HG03135 (cell line): ENCODE measurements around the gene PSMA4.
"Not testable (repeated sequence)": the region's sequence is repeated elsewhere in the genome, so short reads cannot be mapped to it uniquely, and the experiment has no call there.

Experiments used
- ATAC-seq: cut with Tn5 transposase; IDR thresholded peaks from one replicate; pipeline ENCODE4 v1.9.1; 2021; ENCODE audit warnings: mild to moderate bottlenecking, moderate library complexity; ENCODE audit not compliant: unreplicated experiment

PSMA4 gene

DNA sequence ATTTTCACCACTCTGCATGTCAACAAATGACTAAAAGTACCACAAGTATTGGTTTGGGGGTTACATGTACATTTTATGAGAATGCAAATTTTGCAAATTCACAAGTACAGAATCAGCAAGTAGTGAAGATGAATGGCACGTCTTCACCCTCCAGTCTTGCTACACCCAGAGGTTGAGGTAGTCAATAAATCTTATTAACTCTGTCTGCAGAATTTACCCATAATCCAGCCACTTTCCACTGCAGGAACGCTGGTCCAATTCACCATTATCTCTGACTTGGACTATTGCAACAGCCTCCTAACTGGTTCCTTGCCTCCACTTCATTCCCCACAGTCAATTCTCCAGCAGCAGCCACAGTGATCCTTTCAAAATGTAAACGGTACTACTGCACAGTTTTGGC, 10.6 kb downstream of the PSMA4 start:
- no peak for ATAC-seq

DNA sequence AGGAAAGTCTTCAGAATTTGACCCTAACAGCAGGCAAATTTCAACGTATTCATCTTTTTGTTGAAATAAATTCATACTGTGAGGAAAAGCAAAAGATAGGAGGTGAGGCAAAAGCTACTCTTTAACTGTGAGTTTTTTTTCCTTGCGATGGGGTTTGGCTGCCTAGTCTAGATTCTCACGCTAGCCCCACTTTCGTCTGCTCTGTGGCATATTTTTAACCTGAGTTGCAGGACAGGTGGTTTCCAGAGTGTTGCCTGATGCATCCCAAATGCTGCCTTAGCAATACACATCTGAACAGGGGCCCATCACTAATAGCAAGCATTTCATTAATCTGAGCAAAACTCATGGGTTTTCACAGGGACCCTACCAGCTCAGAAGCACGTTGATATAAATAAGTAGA, 11.7 kb downstream of the PSMA4 start:
- no peak for ATAC-seq

DNA sequence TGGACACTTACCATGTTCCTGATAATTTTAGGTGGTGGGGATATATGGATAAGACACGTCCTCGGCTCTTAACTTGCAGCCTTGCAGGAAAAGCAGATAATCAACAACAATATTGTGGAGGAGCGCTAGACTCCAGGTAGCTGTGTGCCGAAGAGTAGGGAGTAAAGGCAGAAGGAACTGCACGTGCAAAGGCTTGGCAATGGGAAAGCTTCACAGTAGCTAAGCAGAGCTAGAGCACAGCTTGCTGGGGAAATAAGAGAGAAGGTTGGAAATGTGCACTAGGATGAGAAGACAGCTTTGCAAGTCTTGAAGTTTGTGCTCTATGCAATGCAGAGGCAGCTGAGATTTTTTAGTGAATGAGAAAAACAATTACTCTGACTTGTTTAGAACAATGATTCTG, 12.4 kb downstream of the PSMA4 start:
- ATAC-seq: no peak

DNA sequence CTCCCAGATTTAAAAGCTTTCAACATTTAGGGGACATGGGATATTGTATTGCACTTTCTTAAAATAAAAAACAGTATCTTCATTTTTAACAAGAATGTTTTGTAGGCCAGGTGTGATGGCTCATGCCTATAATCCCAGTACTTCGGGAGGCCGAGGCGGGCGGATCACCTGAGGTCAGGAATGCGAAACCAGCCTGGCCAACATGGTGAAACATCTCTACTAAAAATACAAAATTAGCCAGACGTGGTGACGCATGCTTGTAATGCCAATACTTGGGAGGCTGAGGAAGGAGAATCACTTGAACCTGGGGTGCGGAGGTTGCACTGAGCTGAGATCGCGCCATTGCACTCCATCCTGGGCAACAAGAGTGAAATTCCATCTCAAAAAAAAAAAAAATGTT, 20.0 kb downstream of the PSMA4 start:
- ATAC-seq: not testable (repeated sequence)

DNA sequence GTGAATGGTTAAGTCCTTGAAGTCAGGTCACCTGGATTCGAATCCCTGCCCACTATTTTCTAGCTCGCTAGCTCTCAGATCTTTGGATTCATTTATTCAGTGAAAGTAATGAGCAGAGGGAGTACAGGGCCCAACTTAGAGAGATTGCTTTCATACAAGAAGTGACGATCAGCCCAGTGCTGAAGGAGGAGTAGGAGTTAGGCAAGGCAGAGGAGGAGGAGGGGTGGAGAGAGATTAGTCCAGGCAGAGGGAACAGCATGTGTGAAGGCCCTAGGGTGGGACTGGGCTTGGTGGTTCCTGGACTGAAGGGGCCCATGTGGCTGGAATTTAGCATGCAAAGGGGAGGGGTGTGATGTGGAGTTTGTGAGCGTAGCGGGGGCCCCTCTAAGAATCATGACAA, 21.2 kb downstream of the PSMA4 start:
- ATAC-seq: no peak

- no peak for ATAC-seq
Observed at GRCh38 chr15:78563092-78563491, 22.8 kb downstream of the PSMA4 start.

GRCh38 chr15:78564743-78565096, 24.5 kb downstream of the PSMA4 start:
- no peak for ATAC-seq

DNA sequence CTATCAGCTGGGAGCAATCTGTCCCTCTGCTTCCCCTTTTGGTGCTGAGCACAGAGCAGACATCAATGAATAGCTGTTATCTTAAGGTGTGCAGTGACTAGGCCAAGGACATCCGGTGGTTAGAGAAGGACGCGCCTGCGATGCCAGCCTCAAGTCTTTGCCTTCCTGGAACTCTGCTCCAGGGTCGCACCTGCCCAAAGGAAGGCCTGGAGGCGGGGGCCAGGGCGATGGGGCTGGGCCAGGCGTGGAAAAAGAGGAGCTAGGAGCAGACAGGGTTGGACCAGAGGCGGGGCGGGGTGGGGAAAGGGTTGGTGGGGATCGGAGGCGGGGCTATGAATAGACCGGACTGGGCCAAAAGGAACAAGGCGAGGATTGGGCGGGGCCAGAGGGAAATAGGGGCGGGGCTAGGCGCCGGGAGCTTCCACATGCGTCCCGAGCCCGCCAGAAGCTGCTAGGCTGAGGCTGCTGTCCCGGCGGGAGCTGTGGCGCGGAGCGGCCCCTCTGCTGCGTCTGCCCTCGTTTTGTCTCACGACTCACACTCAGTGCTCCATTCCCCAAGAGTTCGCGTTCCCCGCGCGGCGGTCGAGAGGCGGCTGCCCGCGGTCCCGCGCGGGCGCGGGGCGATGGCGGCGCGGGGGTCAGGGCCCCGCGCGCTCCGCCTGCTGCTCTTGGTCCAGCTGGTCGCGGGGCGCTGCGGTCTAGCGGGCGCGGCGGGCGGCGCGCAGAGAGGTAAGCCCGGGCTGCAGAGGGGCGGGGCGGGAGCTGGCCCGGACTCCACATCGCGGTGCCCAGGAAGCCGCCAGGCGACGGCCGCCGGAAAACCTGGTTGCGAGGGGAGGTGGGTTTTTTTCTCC, 25.1 kb downstream of the PSMA4 start, which contains the start of gene CHRNA5:
Gene CHRNA5 (plus strand): TSS at position 424 of the 854 bp plus-strand sequence. CDS start 200 bp downstream, at position 624.
- peak; percentile 47 for ATAC-seq

GRCh38 chr15:78565951-78566774, 25.9 kb downstream of the PSMA4 start:
- peak; percentile 21 for ATAC-seq

DNA sequence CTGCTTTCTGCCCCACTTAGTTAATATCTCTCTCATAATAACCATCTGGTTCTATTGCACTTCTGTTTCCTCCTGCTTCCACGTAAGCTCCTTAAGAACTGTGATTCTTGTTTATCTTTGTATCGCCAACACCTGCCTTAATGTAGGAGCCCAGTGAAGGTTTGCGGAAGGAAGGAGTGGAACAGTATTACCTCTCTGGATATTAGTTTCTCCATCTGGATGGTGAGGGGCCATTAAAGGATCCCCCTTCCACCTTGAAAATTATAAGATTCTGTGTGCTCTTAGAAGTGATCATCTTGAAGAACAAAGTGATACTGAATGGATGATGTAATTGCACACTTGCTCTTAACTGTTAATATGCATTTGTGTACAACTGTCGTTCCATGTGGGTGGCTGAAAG, 27.3 kb downstream of the PSMA4 start:
- no peak for ATAC-seq

DNA sequence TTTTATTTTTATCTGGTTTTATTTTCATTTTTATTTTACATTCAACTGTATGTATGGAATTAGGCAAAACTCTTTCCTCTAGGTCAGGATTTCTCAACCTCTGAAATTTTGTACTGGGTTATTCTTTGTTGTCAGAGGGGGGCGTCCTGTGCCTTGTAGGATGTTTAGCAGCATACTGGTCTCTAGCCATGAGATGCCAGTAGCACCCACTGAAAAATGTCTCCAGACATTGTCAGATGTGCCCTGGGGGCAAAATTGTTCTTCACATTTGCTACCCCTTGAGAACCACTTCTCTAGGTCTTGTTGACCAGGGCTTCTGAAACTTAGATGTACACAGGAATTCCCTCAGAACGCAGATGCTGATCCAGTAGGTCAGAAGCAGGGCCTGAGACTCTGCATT, 30.5 kb downstream of the PSMA4 start:
- ATAC-seq: no peak

DNA sequence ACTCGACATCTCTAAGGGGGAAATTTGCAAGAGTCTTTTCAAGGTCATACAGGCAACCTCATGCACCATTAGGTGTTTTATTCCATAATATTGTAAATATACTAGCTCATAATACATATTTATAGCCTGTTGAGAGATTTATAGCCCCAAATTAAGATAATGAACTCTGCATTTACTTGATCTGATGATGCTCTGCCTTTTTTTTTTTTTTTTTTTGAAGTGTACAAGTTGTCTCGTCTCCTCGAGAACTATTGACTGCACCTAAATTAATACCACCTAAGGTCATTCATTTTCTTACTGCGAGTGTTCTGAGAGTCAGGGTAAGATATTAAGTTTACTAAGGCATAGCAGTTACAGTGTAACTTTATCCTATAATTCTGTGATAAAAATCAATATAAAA, 31.1 kb downstream of the PSMA4 start:
- no peak for ATAC-seq

- ATAC-seq: no peak
Observed at GRCh38 chr15:78573416-78573815, 33.2 kb downstream of the PSMA4 start.

GRCh38 chr15:78574944-78575343, 34.7 kb downstream of the PSMA4 start:
- no peak for ATAC-seq

DNA sequence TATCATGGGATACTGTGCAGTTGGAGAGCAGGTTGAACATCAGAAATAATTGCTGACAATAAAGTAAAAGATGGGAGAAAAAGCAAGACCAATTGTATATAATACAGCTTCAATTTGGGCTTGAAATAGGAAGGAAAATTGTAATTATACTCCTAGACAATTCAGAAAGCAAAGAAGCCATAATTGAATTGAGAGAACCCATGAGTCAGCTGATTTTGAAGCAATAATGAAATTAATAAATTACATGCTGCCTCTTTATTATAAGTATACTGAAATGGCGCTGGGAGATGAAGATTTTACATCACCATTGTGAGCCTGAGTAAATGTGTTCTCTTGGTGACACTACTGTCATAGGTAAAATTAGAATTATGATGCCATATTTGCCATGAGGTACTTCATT, 57.3 kb downstream of the PSMA4 start:
- ATAC-seq: no peak

DNA sequence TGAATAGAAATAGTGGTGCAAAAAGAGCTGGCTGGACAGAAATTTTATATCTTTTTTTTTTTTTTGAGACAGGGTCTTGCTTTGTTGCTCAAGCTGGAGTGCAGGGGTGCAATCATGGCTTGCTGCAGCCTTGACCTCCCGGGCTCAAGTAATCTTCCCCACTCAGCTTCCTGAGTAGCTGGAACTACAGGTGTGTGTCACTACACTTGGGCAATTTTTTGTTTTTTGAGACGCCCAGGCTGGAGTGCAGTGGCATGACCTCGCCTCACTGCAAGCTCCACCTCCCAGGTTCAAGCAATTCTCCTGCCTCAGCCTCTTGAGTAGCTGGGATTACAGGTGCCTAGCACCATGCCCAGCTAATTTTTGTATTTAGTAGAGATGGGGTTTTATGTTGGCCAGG, 58.1 kb downstream of the PSMA4 start:
- ATAC-seq: no peak

GRCh38 chr15:78599189-78599588, 58.9 kb downstream of the PSMA4 start:
- no peak for ATAC-seq
